GM13976 (cell line): ENCODE measurements around the gene ROBO1.

Experiments used
- DNase-seq: peaks from one replicate; pipeline ENCODE4 v3.0.0; 2012; ENCODE audit warnings: low spot score
- CTCF ChIP-seq: IDR thresholded peaks from 2 replicates; pipeline ENCODE4 v1.5.1; 2012; ENCODE audit warnings: borderline replicate concordance, mild to moderate bottlenecking; ENCODE audit not compliant: insufficient read depth; ENCODE audit errors: extremely low read depth, missing control alignments, control extremely low read depth
- in situ Hi-C: fragments of 300-500 bp; cut with MboI; formaldehyde crosslinking; loops from one replicate; pipeline ENCODE4 v1.12.0; 2022; ENCODE audit warnings: low sequenced_read_pairs, mixed read lengths, inconsistent platforms; ENCODE audit not compliant: unreplicated experiment

ROBO1 gene

GRCh38 chr3:78919021-78919755 lies 848.6 kb downstream of the ROBO1 start:
- in situ Hi-C loops, result no loop called here
- DNase-seq, result peak; percentile 20
- no peak for TF ChIP-seq CTCF

DNA sequence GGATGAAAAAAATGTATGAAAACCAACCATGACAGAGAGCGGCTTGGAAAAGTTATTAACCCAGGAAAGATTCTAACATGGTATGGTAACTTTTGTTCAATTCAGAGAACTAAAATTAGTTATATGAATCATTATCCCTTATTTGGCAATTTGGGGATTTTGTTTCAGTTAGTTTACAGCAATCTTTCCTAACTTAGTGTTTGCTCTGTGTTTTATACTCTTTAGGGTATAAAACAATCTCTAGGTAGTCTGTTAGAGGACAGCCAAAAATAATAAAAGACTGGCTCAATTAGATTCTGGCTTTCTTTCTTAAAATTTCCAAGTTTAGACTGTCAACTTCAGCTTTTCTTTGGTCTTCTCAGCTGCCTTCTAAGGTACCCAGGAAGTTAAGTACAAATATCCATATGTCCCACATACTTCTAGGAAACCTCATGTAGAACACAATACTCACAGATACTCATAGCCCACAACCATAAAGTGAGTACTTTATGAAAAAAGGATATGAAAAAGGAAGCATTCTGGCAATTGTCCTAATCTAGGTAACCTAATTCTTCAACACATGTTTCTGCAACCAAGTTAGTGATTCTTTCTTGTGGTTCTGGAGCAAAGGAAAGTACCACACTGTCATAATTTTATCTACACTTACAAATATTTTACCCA lies 849.3 kb downstream of the ROBO1 start:
- no peak for DNase-seq
- TF ChIP-seq CTCF, result no peak
- in situ Hi-C loops, result no loop called here

DNA sequence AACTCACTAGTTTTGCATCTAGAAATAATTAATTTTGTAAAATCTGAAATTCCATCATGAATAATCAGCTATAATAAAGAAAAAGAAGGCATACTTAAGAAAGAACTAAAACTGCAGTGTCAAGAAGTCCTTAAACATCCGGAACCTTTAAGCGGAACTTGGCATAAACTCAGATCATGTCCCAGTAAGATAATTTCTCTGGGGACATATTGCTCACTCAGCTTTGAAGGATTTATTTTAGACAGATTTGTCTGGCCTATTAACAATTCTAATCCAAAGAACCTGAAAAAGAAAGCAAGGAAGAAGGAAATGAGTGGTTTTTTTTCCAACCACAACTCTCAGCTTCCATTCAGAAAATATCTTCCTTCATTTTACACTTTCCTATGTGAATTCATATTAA lies 850.3 kb downstream of the ROBO1 start:
- no peak for TF ChIP-seq CTCF
- DNase-seq, result no peak
- in situ Hi-C loops, result no loop called here

DNA sequence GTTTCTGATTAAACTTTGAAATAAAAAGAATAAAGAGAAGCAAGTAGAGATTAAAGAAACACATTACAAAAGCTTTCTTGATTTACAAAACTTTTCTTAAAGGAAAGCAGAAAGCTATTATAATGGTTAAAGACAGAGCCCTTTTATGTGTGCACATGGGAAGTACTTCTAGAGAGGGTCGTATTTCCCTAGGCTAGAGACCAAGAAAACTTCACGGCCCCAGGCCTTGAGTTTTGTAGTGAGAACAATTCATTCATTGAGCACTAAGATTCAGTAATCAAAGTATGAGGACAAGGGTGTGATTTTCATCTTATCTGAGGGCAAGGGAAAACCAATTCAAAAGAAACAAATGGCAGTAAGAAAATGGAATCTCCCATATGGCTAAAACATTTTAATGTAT lies 854.1 kb downstream of the ROBO1 start:
- TF ChIP-seq CTCF, result no peak
- no peak for DNase-seq
- in situ Hi-C loops, result no loop called here

DNA sequence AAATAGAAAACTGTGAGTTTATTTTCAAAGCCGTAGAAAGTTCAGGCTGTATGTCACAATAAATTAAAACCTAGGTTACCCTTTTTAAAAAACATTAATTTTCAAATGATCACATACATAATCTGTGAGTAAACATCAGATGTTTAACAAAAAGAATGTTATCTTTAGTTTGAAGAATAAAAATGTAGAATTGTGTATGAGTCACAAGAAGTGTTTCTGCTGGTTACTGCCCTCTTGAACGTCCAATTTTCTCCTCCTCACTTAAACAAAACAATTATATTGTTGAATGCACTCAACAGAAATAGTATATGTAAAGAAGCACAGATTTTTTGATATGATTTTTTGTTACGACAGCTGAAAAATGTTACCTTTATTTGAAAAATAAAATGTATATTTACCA lies 855.1 kb downstream of the ROBO1 start:
- TF ChIP-seq CTCF, result no peak
- in situ Hi-C loops, result no loop called here
- no peak for DNase-seq

DNA sequence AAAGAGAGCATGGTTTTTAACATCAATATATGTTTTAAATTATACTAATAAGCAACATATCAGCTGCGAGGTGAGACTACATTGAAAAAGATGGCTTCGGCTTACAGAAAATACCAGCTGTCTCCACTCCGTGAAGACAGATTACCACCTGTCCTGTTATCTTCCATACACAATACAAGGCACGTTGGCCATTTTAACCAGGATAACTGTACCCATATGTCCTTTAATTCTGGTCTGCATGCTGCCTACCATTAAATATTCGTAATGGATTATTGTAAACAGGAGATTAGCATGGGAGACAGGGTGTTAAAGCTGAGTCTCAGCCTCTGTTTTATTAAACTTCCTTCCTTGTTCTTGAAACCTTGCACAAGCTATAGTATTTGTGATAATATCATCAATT lies 855.5 kb downstream of the ROBO1 start:
- in situ Hi-C loops, result no loop called here
- TF ChIP-seq CTCF, result no peak
- DNase-seq, result no peak

DNA sequence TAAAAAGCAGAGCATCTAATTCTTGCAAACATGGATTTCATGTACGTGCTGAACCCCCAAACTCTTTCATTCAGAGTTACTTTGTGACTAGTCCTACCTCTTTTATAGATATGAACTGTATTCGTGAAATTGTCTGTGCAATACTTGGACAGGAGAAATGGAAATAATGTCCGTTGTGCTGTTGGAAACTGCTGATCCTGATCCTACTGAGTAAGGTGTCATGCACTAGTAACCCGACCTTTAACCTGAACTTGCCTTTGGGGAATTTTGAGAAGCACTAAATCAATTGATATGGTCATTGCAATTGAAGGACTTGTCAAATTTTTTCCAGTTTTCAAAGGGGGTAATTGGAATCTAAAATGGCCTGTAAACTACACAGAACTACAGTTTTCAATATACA lies 856.4 kb downstream of the ROBO1 start:
- no peak for TF ChIP-seq CTCF
- no peak for DNase-seq
- in situ Hi-C loops, result no loop called here
